ENCODE results near the gene ACIN1.
A peak's percentile ranks its signal among the peaks of the same experiment; 100 is the strongest.

Gene ACIN1

DNA sequence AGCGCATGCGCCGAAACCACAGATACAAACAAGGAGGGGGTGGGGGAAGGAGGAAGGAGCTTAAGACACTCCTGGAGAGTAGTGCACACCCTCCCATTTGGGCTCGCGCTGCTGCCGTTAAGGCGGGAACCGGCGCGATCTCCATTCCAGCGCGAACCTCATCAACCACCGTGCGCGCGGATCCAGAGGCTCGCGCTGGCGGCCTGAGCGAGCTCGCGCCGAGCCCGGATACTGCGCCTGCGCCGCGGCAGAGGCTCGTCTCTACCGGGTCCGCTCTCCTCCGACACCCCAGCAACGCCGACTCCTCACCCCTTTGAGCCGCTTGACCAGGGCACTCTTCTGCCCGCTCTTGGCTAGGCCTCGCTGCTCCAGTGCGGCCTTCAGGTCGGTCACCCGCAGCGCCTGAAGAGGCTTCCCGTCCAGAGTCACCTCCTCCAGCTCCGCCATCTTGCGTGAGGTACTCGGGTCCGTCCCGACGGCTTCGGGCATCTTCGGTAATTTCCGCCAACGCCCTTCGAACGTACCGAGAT is at the start of gene ACIN1:
TSS of gene ACIN1 (minus strand) at position 471 of the 530 bp plus-strand sequence. CDS start at position 447, 24 bp downstream.
- peak; percentile 85 for DNase-seq (ENCODE audit: low spot score)

- no peak for DNase-seq (ENCODE audit: low spot score)
Measured at GRCh38 chr14:23143911-23144310, 49.0 kb upstream of the ACIN1 start.

GRCh38 chr14:23142826-23143225 is 47.9 kb upstream of the ACIN1 start:
- DNase-seq (ENCODE audit: low spot score) = no peak

- DNase-seq (ENCODE audit: low spot score) = peak; percentile 83
Measured at GRCh38 chr14:23141706-23142444, 46.9 kb upstream of the ACIN1 start.

DNA sequence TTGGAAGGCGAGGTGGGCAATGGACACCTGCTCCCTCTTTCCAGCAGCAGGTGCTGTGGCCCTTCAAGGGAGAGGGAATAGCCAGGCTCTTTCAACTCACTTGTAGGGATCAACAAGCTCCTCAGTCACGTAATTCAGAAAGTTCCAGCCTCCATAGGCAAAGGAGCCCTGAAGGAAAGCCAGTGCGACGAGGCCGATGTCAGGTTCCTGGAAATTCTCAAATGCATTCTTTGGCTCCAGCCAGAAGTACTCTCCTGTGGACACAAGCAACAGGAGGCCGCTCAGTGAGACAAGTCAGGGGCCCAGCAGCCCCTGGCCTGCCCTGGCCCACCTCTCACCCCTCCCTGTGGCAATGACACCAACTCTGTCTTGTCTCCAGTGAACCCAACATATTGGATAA is 45.4 kb upstream of the ACIN1 start:
- DNase-seq (ENCODE audit: low spot score) = no peak

DNA sequence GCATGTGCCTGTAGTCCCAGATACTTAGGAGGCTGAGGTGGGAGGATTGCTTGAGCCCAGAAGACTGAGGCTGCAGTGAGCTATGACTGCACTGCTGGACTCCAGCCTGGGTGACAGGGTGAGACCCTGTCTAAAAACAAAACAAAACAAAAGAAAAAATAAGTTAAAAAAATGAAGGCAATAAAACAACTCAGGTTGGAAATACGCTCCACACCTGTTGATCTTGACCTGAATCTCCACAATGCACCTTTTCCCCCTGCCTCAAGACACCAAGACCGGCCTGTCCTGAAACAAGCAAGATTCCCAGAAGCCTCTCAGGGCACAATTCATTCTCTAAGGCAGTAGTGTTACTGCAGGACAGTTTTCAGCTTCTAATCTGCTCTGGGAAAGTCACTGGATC is 44.9 kb upstream of the ACIN1 start:
- DNase-seq (ENCODE audit: low spot score) = no peak

DNA sequence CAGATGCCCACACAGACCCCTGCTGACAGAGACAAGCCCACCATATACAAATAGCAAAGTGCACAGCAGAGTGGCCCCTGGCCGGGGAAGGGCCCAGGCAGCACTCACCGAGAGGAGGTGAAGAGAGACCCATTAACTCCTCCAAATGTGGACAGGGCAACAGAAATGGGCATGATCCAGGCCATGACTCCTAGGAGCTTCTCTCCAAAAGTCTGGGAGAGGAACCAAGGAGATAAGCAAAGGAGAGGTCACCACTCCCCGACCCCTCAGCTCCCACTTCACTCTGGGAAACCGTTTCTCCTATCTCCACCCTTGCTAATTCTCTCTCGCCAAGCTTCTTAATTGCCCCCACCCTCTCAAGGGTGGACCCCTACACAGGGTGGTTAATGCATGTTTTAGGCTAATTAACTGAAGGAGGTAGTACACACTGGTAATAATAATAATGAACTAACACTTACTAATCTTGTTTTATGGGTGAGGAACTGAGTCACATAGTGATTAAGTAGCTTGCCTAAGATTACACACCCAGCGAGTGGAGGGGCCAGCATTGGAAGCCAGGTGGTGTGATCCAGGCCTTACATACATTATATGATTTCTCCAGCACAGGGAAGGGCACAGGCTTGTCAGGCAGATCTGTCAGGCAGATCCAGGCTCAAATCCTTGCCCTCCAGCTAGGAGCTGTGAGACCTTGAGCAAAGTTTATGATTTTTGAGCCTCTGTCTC is 43.0 kb upstream of the ACIN1 start:
- DNase-seq (ENCODE audit: low spot score) = no peak

DNA sequence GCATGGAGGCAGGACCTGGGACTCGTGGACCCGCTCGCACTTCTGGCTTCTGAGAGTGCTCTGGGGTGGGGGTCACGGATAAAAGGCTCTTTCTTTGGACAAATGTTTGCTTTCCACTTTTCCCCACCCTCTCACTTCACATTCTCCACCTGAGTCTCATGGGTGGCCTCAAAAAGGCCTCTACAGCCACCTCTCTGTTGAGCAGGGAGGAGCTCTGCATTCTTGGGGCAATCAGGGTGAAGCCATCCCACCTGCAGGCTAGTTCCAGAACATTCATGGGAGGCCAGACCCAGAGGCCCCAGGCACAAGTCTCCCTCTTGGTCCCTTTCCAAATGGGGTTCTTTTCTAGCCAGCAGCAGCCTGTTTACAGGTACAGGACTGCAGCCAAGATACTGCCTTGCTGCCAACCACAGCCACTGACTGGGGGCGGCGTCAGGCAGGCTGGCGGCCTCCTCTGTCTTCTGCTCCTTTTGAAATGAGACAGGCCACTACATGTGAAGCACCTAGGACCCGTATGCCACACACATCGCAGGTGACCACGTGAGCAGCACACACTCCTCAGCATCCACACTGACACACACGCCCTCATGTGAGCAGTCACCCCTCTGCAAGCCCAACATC is 42.4 kb upstream of the ACIN1 start:
- DNase-seq (ENCODE audit: low spot score) = no peak

GRCh38 chr14:23136566-23137133 is 41.7 kb upstream of the ACIN1 start:
- DNase-seq (ENCODE audit: low spot score) = no peak

DNA sequence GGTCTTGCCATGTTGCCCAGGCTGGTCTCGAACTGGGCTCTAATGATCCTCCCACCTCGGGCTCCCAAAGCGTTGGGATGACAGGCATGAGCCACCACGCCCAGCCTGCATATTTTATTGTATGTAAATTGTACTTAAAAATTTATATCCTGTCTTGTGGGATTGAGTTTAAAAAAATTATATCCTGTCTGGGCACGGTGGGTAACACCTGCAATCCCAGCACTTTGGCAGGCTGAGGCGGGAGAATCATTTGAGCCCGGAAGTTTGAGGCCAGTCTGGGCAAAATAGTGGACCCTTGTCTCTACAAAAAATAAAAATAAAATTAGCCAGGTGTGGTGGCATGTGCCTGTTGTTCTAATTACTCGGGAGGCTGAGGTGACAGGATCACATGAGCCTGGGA is 38.0 kb upstream of the ACIN1 start:
- DNase-seq (ENCODE audit: low spot score) = no peak

- DNase-seq (ENCODE audit: low spot score) = no peak
Measured at GRCh38 chr14:23131482-23131881, 36.5 kb upstream of the ACIN1 start.

- no peak for DNase-seq (ENCODE audit: low spot score)
Measured at GRCh38 chr14:23130871-23131270, 35.9 kb upstream of the ACIN1 start.

DNA sequence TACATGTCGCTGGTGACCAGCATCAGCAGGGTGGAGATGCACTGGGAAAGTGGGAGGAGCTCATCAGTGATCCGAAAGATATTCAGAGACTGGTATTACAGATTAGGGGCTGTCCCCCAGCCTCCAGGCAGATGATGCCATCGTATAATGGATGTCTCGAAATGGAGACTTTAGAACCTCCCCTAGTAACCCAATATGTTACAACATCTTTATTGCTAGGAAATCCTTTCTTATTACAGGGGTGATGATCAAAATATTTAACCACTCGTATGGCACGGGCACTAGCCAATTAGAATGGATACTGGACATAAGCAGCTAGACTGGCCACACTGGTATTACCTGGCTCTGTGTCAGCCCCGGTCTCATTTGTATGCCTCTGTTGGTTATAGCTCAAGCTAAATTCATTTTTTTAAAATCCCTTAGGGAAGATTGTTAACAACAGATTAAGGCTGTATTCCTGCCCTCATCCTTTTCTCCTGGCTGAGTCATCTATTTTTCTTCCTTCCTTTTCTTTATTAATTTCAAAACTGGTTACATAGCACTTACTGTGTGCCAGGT is 34.9 kb upstream of the ACIN1 start:
- no peak for DNase-seq (ENCODE audit: low spot score)

DNA sequence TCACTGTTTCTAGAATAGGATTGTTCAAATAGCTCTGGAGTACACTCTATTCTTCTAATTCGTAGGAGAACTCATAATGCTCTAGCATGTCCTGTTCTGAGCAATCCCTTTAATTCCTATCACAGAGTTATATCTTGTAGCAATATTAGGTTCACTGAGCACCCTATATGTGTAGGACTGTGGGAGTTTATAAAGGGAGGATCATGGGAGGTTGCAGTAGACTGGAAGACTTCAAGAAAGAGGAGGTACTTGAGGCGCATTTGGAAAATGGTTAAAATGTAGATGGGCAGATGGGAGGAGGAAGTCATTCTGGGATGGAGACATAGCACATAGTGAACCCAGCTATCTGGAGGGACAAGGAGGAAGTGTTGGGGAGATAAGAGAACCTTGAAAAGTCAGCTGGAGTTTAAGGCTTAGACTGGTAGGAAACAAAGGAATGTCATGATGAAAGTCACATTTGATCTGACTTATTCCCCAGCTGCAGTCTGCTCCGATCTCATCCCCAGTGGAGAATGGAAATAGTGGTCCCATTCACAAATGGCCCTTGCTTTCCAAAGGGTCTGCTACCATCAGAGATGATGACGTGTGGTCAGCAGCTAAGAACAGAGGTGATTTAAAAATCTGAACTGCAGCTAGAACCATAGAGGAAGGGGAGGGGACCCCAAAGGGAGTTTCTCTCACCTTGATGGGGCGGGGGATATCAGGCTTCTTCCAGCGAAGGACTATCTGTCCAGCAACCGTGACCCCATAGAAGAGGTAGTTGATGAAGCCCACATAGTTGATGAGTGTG is 34.2 kb upstream of the ACIN1 start:
- DNase-seq (ENCODE audit: low spot score) = no peak

GRCh38 chr14:23127861-23128260 is 32.9 kb upstream of the ACIN1 start:
- DNase-seq (ENCODE audit: low spot score) = no peak

- DNase-seq (ENCODE audit: low spot score) = no peak
Measured at GRCh38 chr14:23126548-23127278, 31.8 kb upstream of the ACIN1 start.

GRCh38 chr14:23125933-23126524 is 31.1 kb upstream of the ACIN1 start:
- no peak for DNase-seq (ENCODE audit: low spot score)

DNA sequence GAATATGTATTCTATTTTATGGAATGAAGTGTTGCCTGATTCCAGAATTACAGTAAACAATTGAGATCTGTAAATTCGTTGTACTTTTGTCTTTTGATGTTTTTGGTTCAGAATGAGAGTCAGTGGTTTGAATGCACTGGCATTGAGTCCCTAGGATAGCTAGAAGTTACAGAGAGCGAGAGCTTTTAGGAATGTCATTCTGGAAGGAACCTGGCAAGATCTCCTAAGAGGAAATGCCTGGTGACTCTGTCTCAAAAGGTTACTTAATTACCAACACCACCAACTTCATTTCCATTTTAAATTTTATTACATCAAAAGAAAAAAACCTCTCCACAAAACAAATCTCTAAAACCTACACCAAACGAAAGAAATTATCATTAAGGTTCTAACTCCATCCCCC is 30.1 kb upstream of the ACIN1 start:
- peak; percentile 60 for DNase-seq (ENCODE audit: low spot score)

- no peak for DNase-seq (ENCODE audit: low spot score)
Measured at GRCh38 chr14:23124337-23124954, 29.5 kb upstream of the ACIN1 start.

- DNase-seq (ENCODE audit: low spot score) = peak; percentile 52
Measured at GRCh38 chr14:23123419-23123818, 28.5 kb upstream of the ACIN1 start.

All from GM03348 (cell line).